Measurements from ENCODE around the gene TMEM260. TPM values are rescaled to one million over a fixed set of nuclear protein-coding genes. Genes with fewer than 3 reads are reported as not detected.
A peak's percentile ranks its signal among the peaks of the same experiment; 100 is the strongest.

Gene TMEM260
- polyA plus RNA-seq, 3 donors, result 7.5 to 8.8 (median 8.3) TPM

GRCh38 chr14:56552615-56553014 lies 27.0 kb upstream of the TMEM260 start:
- no peak for TF ChIP-seq CTCF (IDR thresholded peaks at IDR 0.05)
- DNase-seq, result no peak
- Histone ChIP-seq H3K4me1 (ENCODE audit: control insufficient read depth in 1 of 2, insufficient read depth in 2 of 2, low read length in 2 of 2) (no peaks in the 10 kb centered on the region), H3K9me3 (replicated peaks in 1 of 2; ENCODE audit: control insufficient read depth in 1 of 2, insufficient read depth in 1 of 2, low read length in 2 of 2) (no peaks in the 10 kb centered on the region), H3K4me2 (replicated peaks; ENCODE audit: extremely low read depth, low read length, poor library complexity, severe bottlenecking) (no peak overlapping the region), H4K20me1 (ENCODE audit: insufficient read depth, low read length) (no peaks in the 10 kb centered on the region), H3K9ac (ENCODE audit: insufficient read depth, low read length, poor library complexity, severe bottlenecking) (no peak overlapping the region), H2AFZ (ENCODE audit: insufficient read depth, low read depth, low read length, poor library complexity, severe bottlenecking) (no peak overlapping the region), H3K36me3 (replicated peaks in 1 of 2; ENCODE audit: control insufficient read depth in 1 of 2, insufficient read depth in 2 of 2, low read length in 2 of 2) (no peaks in the 10 kb centered on the region), H3K79me2 (ENCODE audit: insufficient read depth, low read length) (no peaks in the 10 kb centered on the region), H3K27ac (ENCODE audit: low read depth in 1 of 2, low read length in 2 of 2) (no peak overlapping the region), H3K27me3 (ENCODE audit: control insufficient read depth in 2 of 2, insufficient read depth in 2 of 2, low read length in 2 of 2) (no peaks in the 10 kb centered on the region), H3K4me3 (replicated peaks in 1 of 3; ENCODE audit: low read depth in 2 of 3, low read length in 3 of 3) (no peak overlapping the region)
- Mint-ChIP-seq H3K4me1 (no peaks in the 10 kb centered on the region), H3K9me3 (peaks cover 0 to 2% (median 0%) of the 10 kb centered on the region in 7 donors), H3K36me3 (no peaks in the 10 kb centered on the region), H3K27me3 (ENCODE audit: low read depth in 3 of 3) (peaks cover 3 to 10% (median 6%) of the 10 kb centered on the region in 3 donors), H3K27ac (no peak overlapping the region), H3K4me3 (no peak overlapping the region)
- WGBS (ENCODE audit: insufficient coverage), result no CpG with 5 or more reads among the region's 4 CpGs
- intact Hi-C loops (cut with micrococcal nuclease), result no loop called here

DNA sequence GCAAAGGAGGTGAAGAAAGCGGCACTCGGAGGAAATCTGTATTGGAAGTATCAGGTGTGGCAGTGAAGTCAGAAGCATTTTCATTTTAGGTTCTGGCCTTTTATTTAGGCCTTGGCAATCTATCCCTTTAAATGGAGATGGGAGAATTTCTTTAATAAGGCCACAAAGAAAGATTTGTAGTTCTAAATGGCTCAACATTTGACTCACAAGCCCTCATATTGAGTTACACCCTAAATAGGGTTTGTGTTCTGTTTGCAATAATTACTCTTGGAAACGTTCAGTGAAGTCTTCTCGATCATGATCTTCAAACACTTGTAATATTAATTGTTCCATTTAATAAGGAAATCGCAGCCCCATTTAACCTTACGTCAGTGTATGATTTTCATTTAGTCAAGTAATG lies 25.3 kb upstream of the TMEM260 start:
- intact Hi-C loops (cut with micrococcal nuclease), result no loop called here
- Histone ChIP-seq H3K27ac (ENCODE audit: low read depth in 1 of 2, low read length in 2 of 2) (no peak overlapping the region), H2AFZ (ENCODE audit: insufficient read depth, low read depth, low read length, poor library complexity, severe bottlenecking) (no peak overlapping the region), H3K4me3 (replicated peaks in 1 of 3; ENCODE audit: low read depth in 2 of 3, low read length in 3 of 3) (no peak overlapping the region), H3K27me3 (ENCODE audit: control insufficient read depth in 2 of 2, insufficient read depth in 2 of 2, low read length in 2 of 2) (no peaks in the 10 kb centered on the region), H3K9me3 (replicated peaks in 1 of 2; ENCODE audit: control insufficient read depth in 1 of 2, insufficient read depth in 1 of 2, low read length in 2 of 2) (no peaks in the 10 kb centered on the region), H3K4me2 (replicated peaks; ENCODE audit: extremely low read depth, low read length, poor library complexity, severe bottlenecking) (no peak overlapping the region), H3K4me1 (ENCODE audit: control insufficient read depth in 1 of 2, insufficient read depth in 2 of 2, low read length in 2 of 2) (no peaks in the 10 kb centered on the region), H3K79me2 (ENCODE audit: insufficient read depth, low read length) (no peaks in the 10 kb centered on the region), H4K20me1 (ENCODE audit: insufficient read depth, low read length) (no peaks in the 10 kb centered on the region), H3K36me3 (replicated peaks in 1 of 2; ENCODE audit: control insufficient read depth in 1 of 2, insufficient read depth in 2 of 2, low read length in 2 of 2) (no peaks in the 10 kb centered on the region), H3K9ac (ENCODE audit: insufficient read depth, low read length, poor library complexity, severe bottlenecking) (no peak overlapping the region)
- Mint-ChIP-seq H3K4me3 (no peak overlapping the region), H3K27ac (peak overlapping the region in 1 of 7 donors; percentile 43), H3K4me1 (no peaks in the 10 kb centered on the region), H3K27me3 (ENCODE audit: low read depth in 3 of 3) (peaks cover 3 to 11% (median 10%) of the 10 kb centered on the region in 3 donors), H3K36me3 (no peaks in the 10 kb centered on the region), H3K9me3 (peaks cover 0 to 2% (median 0%) of the 10 kb centered on the region in 7 donors)
- DNase-seq, result no peak
- no CpG with 5 or more reads among the region's 6 CpGs for WGBS (ENCODE audit: insufficient coverage)
- TF ChIP-seq CTCF (IDR thresholded peaks at IDR 0.05), result no peak

Measured in CD14-positive monocyte (primary cell).